Measurements from ENCODE around the gene KIAA1328. TPM values are rescaled to one million over a fixed set of nuclear protein-coding genes. Genes with fewer than 3 reads are reported as not detected.

Gene KIAA1328
- total and polyA plus RNA-seq, 2 donors (not counting 3 experiments of a cell fraction or from before 2014, with no cell fraction given), result 2.7 to 6.5 TPM

DNA sequence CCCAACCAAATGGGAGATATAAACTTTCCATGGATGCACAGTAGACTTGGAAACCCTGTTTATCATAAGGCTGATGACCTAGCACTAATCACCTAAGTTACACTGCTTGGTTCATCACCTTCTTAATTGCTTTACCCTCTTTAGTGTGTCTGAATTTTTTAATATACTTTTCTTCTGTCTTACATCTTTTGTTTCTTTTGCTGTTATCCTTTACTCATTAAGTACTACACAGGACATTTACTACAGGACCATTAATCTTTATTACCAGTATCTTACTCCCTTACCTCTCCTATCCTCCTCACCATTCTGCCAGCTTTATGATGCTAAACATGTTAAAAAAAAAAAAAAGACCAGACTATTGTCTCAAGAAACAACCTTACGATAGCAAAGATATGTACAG is 333.6 kb downstream of the KIAA1328 start:
- POLR2A ChIA-PET, result no interaction called here
- DNase-seq (ENCODE audit: low read depth, low spot score) (no peak), FAIRE-seq (no peak)
- Histone ChIP-seq H3K9ac (replicated peaks; ENCODE audit: extremely low read depth, insufficient read depth, low read length) (no peak overlapping the region), H2AFZ (ENCODE audit: low read depth, low read length) (no peak overlapping the region), H4K20me1 (replicated peaks; ENCODE audit: control insufficient read depth, extremely low read depth, insufficient read depth, low read length) (no peaks in the 10 kb centered on the region), H3K9me3 (replicated peaks; ENCODE audit: control insufficient read depth, insufficient read depth, low read length) (no peaks in the 10 kb centered on the region), H3K4me2 (ENCODE audit: insufficient read depth, low read length) (no peak overlapping the region), H3K36me3 (ENCODE audit: control insufficient read depth in 2 of 2, extremely low read depth in 1 of 2, insufficient read depth in 2 of 2, low read length in 2 of 2) (no peaks in the 10 kb centered on the region), H3K27ac (ENCODE audit: insufficient read depth, low read depth, low read length) (no peak overlapping the region), H3K79me2 (ENCODE audit: control insufficient read depth, insufficient read depth, low read length) (no peaks in the 10 kb centered on the region), H3K4me1 (ENCODE audit: control insufficient read depth, extremely low read depth, insufficient read depth, low read length) (no peaks in the 10 kb centered on the region), H3K9me1 (replicated peaks; ENCODE audit: control insufficient read depth, extremely low read depth, insufficient read depth, low read length) (no peaks in the 10 kb centered on the region), H3K27me3 (ENCODE audit: control insufficient read depth in 2 of 2, insufficient read depth in 2 of 2, low read length in 2 of 2) (no peaks in the 10 kb centered on the region), H3K4me3 (replicated peaks in 1 of 3; ENCODE audit: insufficient read depth in 1 of 3, low read depth in 1 of 3, low read length in 3 of 3) (no peak overlapping the region)
- TF ChIP-seq GATA2 (IDR thresholded peaks at IDR 0.05; ENCODE audit: insufficient read depth, insufficient read length, low read depth, low read length) (no peak), POLR2A (IDR thresholded peaks at IDR 0.05; ENCODE audit: low read depth, low read length) (no peak), MYC (IDR thresholded peaks at IDR 0.05; ENCODE audit: low read depth, low read length) (no peak)
- CTCF ChIA-PET, result interaction anchor here (0.8 kb wide), 1 partner anchor 20 kb away, joined by 3 read pairs; no protein-coding TSS in a partner anchor
- BruUV-seq (replicated peaks), result no TSS peak
- dilution Hi-C loops (cut with MboI; ENCODE audit: extremely low pct_ligation_motif_present, low sequenced_read_pairs), result no loop called here
- intact Hi-C loops (cut with micrococcal nuclease), result loop anchor here (10.0 kb wide), 1 partner anchor 158 kb away; no protein-coding TSS in a partner anchor

DNA sequence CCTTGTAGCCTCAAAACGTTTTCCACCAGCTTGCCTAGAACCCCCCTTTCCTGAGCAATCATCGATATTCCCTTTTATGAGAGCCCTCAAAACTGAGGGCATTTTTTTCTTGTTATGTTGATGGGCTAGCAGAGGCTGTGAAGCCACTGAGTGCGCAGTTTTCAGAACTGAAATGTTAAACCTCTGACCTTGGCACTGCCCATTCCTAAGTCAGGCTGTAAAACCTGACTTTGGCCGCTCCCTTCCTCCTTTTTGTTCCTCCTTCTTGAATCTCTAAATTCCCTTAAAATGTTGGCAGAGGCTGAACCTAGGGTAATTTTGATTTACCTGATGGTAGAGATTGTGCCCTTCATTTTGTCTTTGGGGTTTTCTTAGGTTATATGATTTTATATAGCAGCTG is 334.2 kb downstream of the KIAA1328 start:
- Histone ChIP-seq H2AFZ (ENCODE audit: low read depth, low read length) (no peak overlapping the region), H4K20me1 (replicated peaks; ENCODE audit: control insufficient read depth, extremely low read depth, insufficient read depth, low read length) (no peaks in the 10 kb centered on the region), H3K4me1 (ENCODE audit: control insufficient read depth, extremely low read depth, insufficient read depth, low read length) (no peaks in the 10 kb centered on the region), H3K9me1 (replicated peaks; ENCODE audit: control insufficient read depth, extremely low read depth, insufficient read depth, low read length) (no peaks in the 10 kb centered on the region), H3K9me3 (replicated peaks; ENCODE audit: control insufficient read depth, insufficient read depth, low read length) (no peaks in the 10 kb centered on the region), H3K27me3 (ENCODE audit: control insufficient read depth in 2 of 2, insufficient read depth in 2 of 2, low read length in 2 of 2) (no peaks in the 10 kb centered on the region), H3K36me3 (ENCODE audit: control insufficient read depth in 2 of 2, extremely low read depth in 1 of 2, insufficient read depth in 2 of 2, low read length in 2 of 2) (no peaks in the 10 kb centered on the region), H3K4me3 (replicated peaks in 1 of 3; ENCODE audit: insufficient read depth in 1 of 3, low read depth in 1 of 3, low read length in 3 of 3) (no peak overlapping the region), H3K9ac (replicated peaks; ENCODE audit: extremely low read depth, insufficient read depth, low read length) (no peak overlapping the region), H3K4me2 (ENCODE audit: insufficient read depth, low read length) (no peak overlapping the region), H3K27ac (ENCODE audit: insufficient read depth, low read depth, low read length) (no peak overlapping the region), H3K79me2 (ENCODE audit: control insufficient read depth, insufficient read depth, low read length) (no peaks in the 10 kb centered on the region)
- dilution Hi-C loops (cut with MboI; ENCODE audit: extremely low pct_ligation_motif_present, low sequenced_read_pairs) (no loop called here), intact Hi-C loops (cut with micrococcal nuclease) (loop anchor here (10.0 kb wide), 1 partner anchor 158 kb away; no protein-coding TSS in a partner anchor)
- DNase-seq (ENCODE audit: low read depth, low spot score), result no peak
- TF ChIP-seq GATA2 (IDR thresholded peaks at IDR 0.05; ENCODE audit: insufficient read depth, insufficient read length, low read depth, low read length) (no peak), FOS (IDR thresholded peaks at IDR 0.05; ENCODE audit: borderline replicate concordance, insufficient read depth, low read length) (no peak), MYC (IDR thresholded peaks at IDR 0.05; ENCODE audit: low read depth, low read length) (no peak), POLR2AphosphoS5 (IDR thresholded peaks at IDR 0.05; ENCODE audit: insufficient read depth, low read depth, low read length) (no peak), JUN (IDR thresholded peaks at IDR 0.05; ENCODE audit: borderline replicate concordance, insufficient read depth, insufficient read length, low read depth) (no peak), EZH2 (IDR thresholded peaks at IDR 0.05; ENCODE audit: borderline replicate concordance, low read depth, low read length, severe bottlenecking) (no peak), POLR2A (IDR thresholded peaks at IDR 0.05; ENCODE audit: low read depth, low read length) (no peak)
- TF ChIP-seq, protein P1, sequence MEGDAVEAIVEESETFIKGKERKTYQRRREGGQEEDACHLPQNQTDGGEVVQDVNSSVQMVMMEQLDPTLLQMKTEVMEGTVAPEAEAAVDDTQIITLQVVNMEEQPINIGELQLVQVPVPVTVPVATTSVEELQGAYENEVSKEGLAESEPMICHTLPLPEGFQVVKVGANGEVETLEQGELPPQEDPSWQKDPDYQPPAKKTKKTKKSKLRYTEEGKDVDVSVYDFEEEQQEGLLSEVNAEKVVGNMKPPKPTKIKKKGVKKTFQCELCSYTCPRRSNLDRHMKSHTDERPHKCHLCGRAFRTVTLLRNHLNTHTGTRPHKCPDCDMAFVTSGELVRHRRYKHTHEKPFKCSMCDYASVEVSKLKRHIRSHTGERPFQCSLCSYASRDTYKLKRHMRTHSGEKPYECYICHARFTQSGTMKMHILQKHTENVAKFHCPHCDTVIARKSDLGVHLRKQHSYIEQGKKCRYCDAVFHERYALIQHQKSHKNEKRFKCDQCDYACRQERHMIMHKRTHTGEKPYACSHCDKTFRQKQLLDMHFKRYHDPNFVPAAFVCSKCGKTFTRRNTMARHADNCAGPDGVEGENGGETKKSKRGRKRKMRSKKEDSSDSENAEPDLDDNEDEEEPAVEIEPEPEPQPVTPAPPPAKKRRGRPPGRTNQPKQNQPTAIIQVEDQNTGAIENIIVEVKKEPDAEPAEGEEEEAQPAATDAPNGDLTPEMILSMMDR (IDR thresholded peaks at IDR 0.05; ENCODE audit: extremely low read depth in 1 of 2, insufficient read depth in 1 of 2, low read depth in 1 of 2, low read length in 2 of 2), result no peak
- TF ChIP-seq, protein P2, sequence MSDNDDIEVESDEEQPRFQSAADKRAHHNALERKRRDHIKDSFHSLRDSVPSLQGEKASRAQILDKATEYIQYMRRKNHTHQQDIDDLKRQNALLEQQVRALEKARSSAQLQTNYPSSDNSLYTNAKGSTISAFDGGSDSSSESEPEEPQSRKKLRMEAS (IDR thresholded peaks at IDR 0.05; ENCODE audit: insufficient read depth, insufficient read length), result no peak
- BruUV-seq (replicated peaks), result no TSS peak
- no peak for FAIRE-seq
- ChIA-PET POLR2A (no interaction called here), CTCF (interaction anchor here (1.1 kb wide), 1 partner anchor 18 kb away, joined by 3 read pairs; no protein-coding TSS in a partner anchor)
